Activated T-helper 17 cell treated with anti-CD3 and anti-CD28 coated beads, Interleukin-2, amount 50 U/mL, for 72 hours (primary cell): ENCODE measurements around the gene OXA1L. TPM values are rescaled to one million over a fixed set of nuclear protein-coding genes. Genes with fewer than 3 reads are reported as not detected.
A peak's percentile ranks its signal among the peaks of the same experiment; 100 is the strongest.

Source experiments
- ATAC-seq: fragments of 150-1000 bp; cut with Tn5 transposase; replicated peaks from 2 replicates; pipeline ENCODE4 v1.10.0; 2021; ENCODE audit warnings: mild to moderate bottlenecking, moderate library complexity
- H3K27ac Mint-ChIP-seq: one replicate; pipeline ENCODE4 v1.8.0; 2022; ENCODE audit warnings: mixed read lengths
- H3K27me3 Mint-ChIP-seq: one replicate; pipeline ENCODE4 v1.8.0; 2022; ENCODE audit warnings: mixed read lengths
- H3K36me3 Mint-ChIP-seq: one replicate; pipeline ENCODE4 v1.8.0; 2022; ENCODE audit warnings: low read depth, mild to moderate bottlenecking, mixed read lengths
- H3K4me1 Mint-ChIP-seq: one replicate; pipeline ENCODE4 v1.8.0; 2022; ENCODE audit warnings: mixed read lengths
- H3K4me3 Mint-ChIP-seq: one replicate; pipeline ENCODE4 v1.8.0; 2022; ENCODE audit warnings: mild to moderate bottlenecking, mixed read lengths
- H3K9me3 Mint-ChIP-seq: one replicate; pipeline ENCODE4 v1.8.0; 2022; ENCODE audit warnings: mixed read lengths
- total RNA-seq, 2 donors: library from RNA; stranded (reverse); gene quantifications; one replicate each; pipeline ENCODE4 v1.2.3, GENCODE V29; 2022

Gene OXA1L
- total RNA-seq, 2 donors from 2014 or later = 110 to 152 TPM

GRCh38 chr14:22819151-22819988, 52.9 kb downstream of the OXA1L start:
- H3K27me3 Mint-ChIP-seq = peaks cover 9% of the 10 kb centered on the region
- no peaks in the 10 kb centered on the region for H3K9me3 Mint-ChIP-seq
- no peaks in the 10 kb centered on the region for H3K4me1 Mint-ChIP-seq
- no peak overlapping the region for H3K4me3 Mint-ChIP-seq
- peak; percentile 67 for ATAC-seq
- peak overlapping the region; percentile 66 for H3K27ac Mint-ChIP-seq
- H3K36me3 Mint-ChIP-seq = no peaks in the 10 kb centered on the region

- no peak overlapping the region for H3K27ac Mint-ChIP-seq
Observed at GRCh38 chr14:22820731-22821130, 54.2 kb downstream of the OXA1L start.

GRCh38 chr14:22821193-22822015, 54.9 kb downstream of the OXA1L start:
- Mint-ChIP-seq H3K4me3 (peak overlapping the region; percentile 1), H3K36me3 (no peaks in the 10 kb centered on the region), H3K27me3 (peaks cover 13% of the 10 kb centered on the region), H3K4me1 (peaks cover 5% of the 10 kb centered on the region), H3K27ac (no peak overlapping the region), H3K9me3 (no peaks in the 10 kb centered on the region)
- no peak for ATAC-seq

More at GRCh38 chr14:22820731-22821130, 54.2 kb downstream of the OXA1L start:
- ATAC-seq = no peak
- Mint-ChIP-seq H3K27me3 (peaks cover 12% of the 10 kb centered on the region), H3K9me3 (no peaks in the 10 kb centered on the region), H3K4me3 (no peak overlapping the region), H3K4me1 (peaks cover 3% of the 10 kb centered on the region), H3K36me3 (no peaks in the 10 kb centered on the region)

- H3K27me3 Mint-ChIP-seq = peaks cover 13% of the 10 kb centered on the region
- no peaks in the 10 kb centered on the region for H3K36me3 Mint-ChIP-seq
- no peak overlapping the region for H3K27ac Mint-ChIP-seq
- H3K9me3 Mint-ChIP-seq = no peaks in the 10 kb centered on the region
- H3K4me3 Mint-ChIP-seq = peak overlapping the region; percentile 1
- ATAC-seq = no peak
- peaks cover 5% of the 10 kb centered on the region for H3K4me1 Mint-ChIP-seq
Observed at GRCh38 chr14:22822016-22822570, 55.6 kb downstream of the OXA1L start.

Other genes starting within 250 kb of the OXA1L start
- gene DAD1, start 177.5 kb upstream of the OXA1L start, total RNA-seq = 100 to 1,000 TPM; 218 to 229 TPM
- gene ABHD4, start 168.4 kb upstream of the OXA1L start, total RNA-seq = 10 to 100 TPM; 11.2 to 31.0 TPM
- gene OR6J1, start 122.3 kb upstream of the OXA1L start, total RNA-seq = not detected
- gene SLC7A7, start 48.7 kb downstream of the OXA1L start, total RNA-seq = under 1 TPM; 0.15 to 0.71 TPM
- gene MRPL52, start 63.2 kb downstream of the OXA1L start, total RNA-seq = 100 to 1,000 TPM in 1 of 2 donors, 10 to 100 TPM in 1; 90.4 to 142 TPM
- gene MMP14, start 69.9 kb downstream of the OXA1L start, total RNA-seq = 1 to 10 TPM; 1.5 to 2.1 TPM
- gene LRP10, start 105.1 kb downstream of the OXA1L start, total RNA-seq = 10 to 100 TPM; 61.3 to 78.1 TPM
- 1 to 10 TPM in 1 of 2 donors, under 1 TPM in 1; 0.56 to 1.3 TPM for gene REM2, start 116.5 kb downstream of the OXA1L start, total RNA-seq
- gene RBM23, start 152.5 kb downstream of the OXA1L start, total RNA-seq = 10 to 100 TPM; 69.5 to 70.5 TPM
- gene PRMT5, start 162.7 kb downstream of the OXA1L start, total RNA-seq = 100 to 1,000 TPM in 1 of 2 donors, 10 to 100 TPM in 1; 61.7 to 127 TPM
- gene HAUS4, start 190.4 kb downstream of the OXA1L start, total RNA-seq = 10 to 100 TPM; 60.6 to 78.5 TPM
- gene AJUBA, start 215.9 kb downstream of the OXA1L start, total RNA-seq = 1 to 10 TPM; 1.1 to 7.5 TPM
- gene C14orf93, start 243.5 kb downstream of the OXA1L start, total RNA-seq = 1 to 10 TPM; 8.5 to 9.6 TPM